NCI-H748 treated with DMSO at 0.1 percent for 48 hours (cell line): ENCODE results near the gene ZFTA.
"Not testable (repeated sequence)": the region's sequence is repeated elsewhere in the genome, so short reads cannot be mapped to it uniquely, and the experiment has no call there.

Experiments
- DNase-seq: peaks from one replicate; lab custom pipeline; 2025; lab: John Stamatoyannopoulos, UW

The ZFTA gene

GRCh38 chr11:63768237-63769041 lies at the start of gene ZFTA:
TSS of gene ZFTA (minus strand) at chr11:63768775. CDS start at chr11:63768622, 153 bp downstream.
- peak; percentile 10 for DNase-seq

- no peak for DNase-seq
Observed at GRCh38 chr11:63817758-63818498, 49.4 kb upstream of the ZFTA start.

DNA sequence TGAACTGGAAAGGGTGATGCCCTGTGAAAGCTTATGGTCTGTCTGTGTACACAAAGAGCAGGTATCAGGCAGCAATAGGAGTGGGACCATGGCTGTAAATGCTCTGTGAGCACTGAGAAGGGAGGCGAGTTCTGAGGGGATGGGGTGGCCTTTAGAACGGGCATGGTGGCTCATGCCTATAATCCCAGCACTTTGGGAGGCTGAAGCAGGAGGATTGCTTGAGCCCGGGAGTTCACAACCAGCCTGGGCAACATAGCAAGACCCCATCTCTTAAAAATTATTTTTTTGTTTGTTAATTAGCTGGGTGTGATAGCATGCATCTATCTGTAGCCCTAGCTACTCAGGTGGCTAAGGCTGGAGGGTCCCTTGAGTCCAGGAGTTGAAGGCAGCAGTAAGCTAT lies 48.2 kb upstream of the ZFTA start:
- DNase-seq: no peak

DNA sequence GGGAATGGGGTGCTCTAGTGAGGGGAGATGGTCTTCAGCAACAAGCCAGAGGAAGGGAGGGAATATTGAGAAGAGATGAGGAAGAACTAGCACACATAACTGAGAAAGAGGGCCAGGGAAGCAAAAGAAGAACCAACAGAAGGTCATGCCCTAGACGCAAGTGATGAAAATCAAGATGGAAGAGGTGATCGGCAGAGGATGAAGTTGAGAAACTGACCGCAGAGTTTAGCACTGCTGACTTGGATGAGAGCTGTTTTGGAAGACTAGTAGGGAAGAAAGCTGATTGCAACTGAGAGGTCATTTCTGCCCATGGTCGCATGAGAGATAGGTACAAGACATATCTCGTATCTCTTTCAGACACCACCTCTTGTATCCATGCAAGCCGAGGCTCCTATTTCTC lies 47.6 kb upstream of the ZFTA start:
- DNase-seq: no peak

GRCh38 chr11:63814383-63814736 lies 45.8 kb upstream of the ZFTA start:
- no peak for DNase-seq

DNA sequence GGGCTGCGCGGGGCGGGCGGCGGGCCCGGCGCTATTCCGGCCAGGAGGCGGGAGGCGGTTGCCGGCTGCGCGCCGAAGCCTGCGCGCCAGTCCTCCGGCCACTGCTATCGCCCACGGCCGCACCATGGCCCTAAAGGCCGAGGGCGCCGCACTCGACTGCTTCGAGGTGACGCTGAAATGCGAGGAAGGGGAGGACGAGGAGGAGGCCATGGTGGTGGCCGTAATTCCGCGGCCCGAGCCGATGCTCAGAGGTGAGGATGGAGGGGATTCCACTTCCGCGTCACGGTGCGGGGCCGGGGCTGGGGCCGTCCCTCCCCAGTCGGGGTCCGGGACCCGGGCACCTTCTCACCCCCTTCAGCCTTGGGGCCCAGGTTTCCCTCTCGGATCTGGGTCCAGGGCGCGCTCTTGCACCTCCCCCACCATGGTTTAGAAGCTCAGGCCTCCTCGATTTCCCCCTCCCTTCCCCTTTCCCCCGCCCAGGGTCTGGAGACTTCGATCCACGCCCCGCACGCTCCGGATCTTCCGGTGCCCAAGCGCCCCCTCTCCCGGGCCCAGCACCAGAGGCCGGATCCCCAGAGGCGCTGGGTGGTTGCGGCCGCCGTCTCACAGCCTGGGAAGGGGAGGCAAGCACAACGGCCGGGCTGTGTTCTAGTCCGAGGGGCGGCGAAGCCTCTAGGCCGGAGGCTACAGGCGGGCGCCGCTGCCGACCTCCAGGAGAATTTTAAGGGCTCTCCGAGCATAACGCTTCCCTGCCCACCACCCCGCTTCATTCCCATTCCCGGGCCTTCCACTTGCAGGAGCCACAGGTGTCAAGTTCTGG lies 45.2 kb upstream of the ZFTA start:
- peak; percentile 15 for DNase-seq

GRCh38 chr11:63813035-63813562 lies 44.5 kb upstream of the ZFTA start, which contains the start of gene SPINDOC:
TSS of gene SPINDOC (plus strand) at chr11:63813456. CDS start at chr11:63813687, 231 bp downstream.
- peak; percentile 52 for DNase-seq

DNA sequence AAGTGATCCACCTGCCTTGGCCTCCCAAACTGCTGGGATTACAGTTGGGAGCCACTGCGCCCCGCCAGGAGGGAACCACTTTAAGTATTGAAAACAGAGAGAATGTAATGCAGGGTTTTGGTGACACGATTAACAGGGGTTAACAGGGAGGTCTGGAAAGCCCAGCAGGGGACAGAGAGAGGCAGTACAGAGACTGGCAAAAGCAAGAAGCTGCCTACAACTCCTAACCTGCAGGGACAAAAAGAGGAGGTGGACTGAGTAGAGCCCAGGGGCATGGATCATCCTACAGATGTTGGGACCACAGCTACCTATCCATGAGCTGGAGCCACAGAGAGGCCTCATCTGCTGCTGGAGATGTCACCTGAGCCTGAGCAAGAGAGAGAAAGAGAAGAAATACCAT lies 42.9 kb upstream of the ZFTA start:
- no peak for DNase-seq

DNA sequence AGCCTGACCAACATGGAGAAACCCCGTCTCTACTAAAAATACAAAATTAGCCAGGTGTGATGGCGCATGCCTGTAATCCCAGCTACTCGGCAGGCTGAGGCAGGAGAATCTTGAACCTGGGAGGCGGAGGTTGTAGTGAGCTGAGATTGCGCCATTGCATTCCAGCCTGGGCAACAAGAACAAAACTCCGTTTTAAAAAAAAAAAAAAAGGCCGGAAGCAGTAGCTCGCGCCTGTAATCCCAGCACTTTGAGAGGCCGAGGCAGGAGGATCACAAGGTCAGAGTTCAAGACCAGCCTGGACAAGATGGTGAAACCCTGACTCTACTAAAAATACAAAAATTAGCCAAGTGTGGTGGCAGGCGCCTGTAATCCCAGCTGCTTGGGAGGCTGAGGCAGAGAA lies 41.8 kb upstream of the ZFTA start:
- DNase-seq: not testable (repeated sequence)

GRCh38 chr11:63805844-63806415 lies 37.4 kb upstream of the ZFTA start:
- DNase-seq: no peak

GRCh38 chr11:63804259-63804658 lies 35.7 kb upstream of the ZFTA start:
- no peak for DNase-seq

- DNase-seq: no peak
Observed at GRCh38 chr11:63802637-63803414, 34.3 kb upstream of the ZFTA start.

DNA sequence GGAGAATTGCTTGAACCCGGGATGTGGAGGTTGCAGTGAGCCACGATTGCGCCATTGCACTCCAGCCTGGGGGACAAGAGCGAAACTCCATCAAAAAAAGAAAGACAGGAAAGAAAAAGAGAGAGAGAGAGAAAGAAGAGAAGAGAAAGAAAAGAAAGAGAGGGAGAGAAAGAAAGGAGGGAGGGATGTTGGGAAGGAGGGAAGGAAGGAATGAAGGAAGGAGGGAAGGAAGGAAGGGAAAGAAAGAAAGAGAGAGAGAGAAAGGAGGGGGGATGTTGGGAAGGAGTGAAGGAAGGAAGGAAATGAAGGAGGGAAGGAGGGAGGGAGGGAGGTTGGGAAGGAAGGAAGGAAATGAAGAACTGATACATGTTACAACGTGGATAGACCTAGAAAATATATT lies 32.3 kb upstream of the ZFTA start:
- no peak for DNase-seq

- no peak for DNase-seq
Observed at GRCh38 chr11:63795066-63795465, 26.5 kb upstream of the ZFTA start.

- no peak for DNase-seq
Observed at GRCh38 chr11:63793161-63793560, 24.6 kb upstream of the ZFTA start.

DNA sequence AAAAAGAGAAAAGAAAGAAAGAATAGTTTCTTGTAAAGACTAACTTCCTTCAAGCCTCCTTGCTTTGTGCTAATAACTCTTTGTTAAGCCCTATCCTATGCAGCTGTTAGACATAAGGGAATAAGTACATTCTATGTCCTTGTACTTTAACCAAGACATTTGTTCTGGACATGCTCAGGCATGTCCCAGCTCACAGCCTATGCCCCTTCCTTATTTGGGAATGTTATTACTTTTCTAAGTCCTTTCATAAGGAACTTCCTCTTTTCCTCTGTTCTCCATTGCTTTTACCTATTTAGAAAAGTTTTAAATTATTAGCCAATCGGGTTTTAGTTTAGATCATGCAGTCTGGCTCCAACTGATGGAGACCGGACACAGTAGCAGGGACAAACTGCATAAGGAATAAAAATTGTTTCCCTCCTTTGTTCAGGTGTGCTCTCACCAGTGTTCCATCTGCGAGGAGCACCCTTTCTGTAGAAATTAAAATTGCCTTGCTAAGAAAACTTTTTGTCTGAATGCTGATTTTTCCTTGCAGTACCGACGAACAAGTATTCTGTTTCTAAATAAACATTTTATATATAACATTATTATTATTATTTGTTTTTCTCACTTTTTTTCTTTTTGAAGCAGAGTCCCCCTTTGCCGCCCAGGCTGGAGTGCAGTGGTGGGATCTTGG lies 23.1 kb upstream of the ZFTA start:
- DNase-seq: no peak

GRCh38 chr11:63785823-63786222 lies 17.2 kb upstream of the ZFTA start:
- DNase-seq: no peak

- no peak for DNase-seq
Observed at GRCh38 chr11:63783925-63784592, 15.5 kb upstream of the ZFTA start.

- no peak for DNase-seq
Observed at GRCh38 chr11:63782749-63783148, 14.2 kb upstream of the ZFTA start.

- no peak for DNase-seq
Observed at GRCh38 chr11:63779039-63779438, 10.5 kb upstream of the ZFTA start.
